Stimulated activated CD8-positive, alpha-beta memory T cell treated with anti-CD3 and anti-CD28 coated beads, Interleukin-15, amount 100 ng/mL, for 1 hour (primary cell): ENCODE measurements around the gene LRRC28.

Experiments used
- DNase-seq: peaks from one replicate; pipeline ENCODE4 v3.0.0-alpha.2; 2020; ENCODE audit warnings: low read depth

LRRC28 gene

DNA sequence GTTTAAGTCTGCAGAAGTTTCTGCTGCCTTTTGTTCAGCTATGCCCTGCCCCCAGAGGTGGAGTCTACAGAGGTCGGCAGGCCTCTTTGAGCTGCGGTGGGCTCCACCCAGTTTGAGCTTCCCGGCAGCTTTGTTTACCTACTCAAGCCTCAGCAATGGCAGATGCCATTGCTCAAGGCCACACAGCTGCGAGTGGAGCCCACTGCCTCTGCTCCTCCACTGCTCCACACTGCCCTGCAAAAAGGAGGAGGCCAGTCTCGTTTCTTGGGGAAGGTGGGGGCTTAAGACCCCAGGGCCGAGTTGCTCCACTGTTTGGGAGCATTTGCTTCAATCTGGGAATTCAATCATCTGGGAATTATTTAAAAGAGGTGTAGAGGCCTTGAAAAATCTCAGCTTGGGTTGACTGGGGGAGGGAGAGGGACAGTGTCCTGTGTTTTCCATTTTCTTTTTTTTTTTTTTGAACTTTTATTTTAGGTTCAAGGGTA, 169.9 kb downstream of the LRRC28 start:
- DNase-seq, result no peak

DNA sequence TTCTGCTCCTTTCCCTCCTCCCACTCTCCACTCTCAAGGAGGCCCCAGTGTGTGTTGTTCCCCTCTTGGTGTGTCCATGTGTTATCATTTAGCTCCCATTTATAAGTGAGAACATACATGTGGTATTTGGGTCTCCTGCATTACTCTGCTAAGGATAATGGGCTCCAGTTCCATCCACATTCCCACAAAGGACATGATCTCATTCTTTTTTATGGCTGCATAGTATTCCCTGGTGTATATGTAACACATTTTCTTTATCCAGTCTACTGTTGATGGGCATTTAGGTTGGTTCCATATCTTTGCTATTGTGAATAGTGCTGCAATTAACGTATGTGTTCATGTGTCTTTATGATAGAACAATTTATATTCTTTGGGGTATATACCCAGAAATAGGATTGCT, 170.5 kb downstream of the LRRC28 start:
- no peak for DNase-seq

DNA sequence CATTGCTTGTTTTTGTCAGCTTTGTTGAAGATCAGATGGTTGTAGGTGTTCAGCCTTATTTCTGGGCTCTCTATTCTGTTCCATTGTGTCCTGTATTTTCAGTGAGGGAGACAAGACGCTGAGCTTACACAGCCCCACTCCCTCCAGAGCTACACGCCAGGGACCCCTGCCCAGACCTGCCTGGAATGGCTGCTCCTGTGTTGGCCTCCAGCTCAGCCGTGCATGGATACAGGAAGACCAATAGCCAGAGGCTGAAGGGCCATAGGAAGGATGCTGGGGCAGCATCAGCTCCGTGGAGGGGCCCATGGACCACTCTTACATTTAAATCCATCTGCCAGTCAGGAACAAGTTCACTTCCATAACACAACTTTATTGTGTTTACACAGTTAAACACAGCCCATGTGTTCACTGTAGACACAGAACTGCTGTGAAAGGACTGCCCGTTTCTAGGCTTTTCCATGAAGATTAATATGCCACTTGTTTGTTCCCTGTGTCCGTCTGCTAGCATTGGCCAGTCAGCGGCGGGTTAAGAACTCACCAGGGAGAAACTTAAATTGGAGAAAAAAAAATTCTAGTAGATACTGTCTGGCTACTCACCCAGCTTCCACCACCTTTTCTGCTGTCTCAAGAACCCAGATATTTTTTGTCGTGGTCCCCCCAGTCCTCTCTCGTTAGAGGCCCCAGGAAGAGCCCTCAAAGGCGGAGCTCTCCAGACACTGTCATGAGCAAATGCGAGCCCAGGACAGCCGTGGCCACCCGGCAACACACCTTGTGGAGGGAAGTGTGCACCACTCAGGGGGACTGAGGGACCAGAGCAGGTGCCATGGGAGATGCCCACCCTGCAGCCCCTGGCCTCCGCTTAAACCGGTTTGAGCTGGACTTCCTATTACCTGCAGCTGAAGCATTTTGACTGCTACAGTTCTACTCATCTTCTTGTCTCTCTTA, 172.2 kb downstream of the LRRC28 start:
- no peak for DNase-seq

DNA sequence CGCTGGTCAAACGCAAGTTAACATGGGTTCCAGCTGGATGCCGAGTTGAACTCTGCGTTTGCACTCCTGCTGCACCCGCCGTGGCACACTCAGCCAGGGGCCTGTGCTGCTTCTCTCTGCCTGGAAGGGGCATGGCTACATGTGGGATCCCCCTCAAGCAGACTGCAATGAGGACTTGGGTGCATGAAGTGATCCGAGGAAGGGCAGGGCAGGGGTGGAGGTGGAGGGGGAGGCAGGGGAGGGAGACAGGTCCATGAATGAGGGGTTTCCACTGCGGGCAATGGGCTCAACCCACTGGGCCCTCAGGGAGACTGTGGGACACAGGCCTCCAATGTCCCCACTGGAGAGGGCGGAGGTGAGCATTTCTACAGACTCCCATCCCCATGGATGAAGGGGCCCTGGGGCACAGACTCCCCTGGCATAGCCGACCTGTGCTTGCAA, 172.9 kb downstream of the LRRC28 start:
- DNase-seq, result no peak

DNA sequence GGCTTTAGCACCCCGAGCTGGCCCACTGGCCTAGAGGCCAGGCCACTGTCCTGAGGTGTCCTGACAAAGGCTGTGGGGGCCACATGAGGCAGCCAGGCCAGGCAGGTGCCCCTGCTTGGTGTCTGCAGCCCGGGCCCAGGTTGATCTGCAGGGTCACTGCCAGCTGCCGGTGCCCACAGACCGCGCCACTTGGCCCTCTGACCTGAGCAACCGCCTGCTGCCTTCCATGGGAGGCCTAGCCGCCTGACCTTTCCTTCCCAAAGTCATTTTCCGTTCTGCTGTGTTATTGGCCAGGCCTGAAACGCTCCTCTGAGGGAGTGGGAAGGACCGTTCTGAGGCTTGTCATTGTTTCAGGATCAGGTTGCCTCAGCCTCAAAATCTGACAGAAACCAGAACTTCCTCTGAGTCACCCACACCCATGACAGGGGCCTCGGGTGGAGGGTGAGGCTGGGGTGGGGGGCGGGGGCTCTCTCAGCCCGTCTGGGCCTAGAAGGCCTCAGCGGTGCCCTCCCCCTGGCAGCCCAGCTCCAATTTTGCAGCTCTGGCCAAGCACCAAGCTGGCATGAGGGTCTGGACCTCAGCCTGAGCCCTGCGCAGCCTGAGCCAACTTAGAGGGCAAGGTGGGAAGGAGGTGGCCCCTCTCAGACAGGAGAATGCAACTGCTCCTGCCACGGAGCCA, 173.8 kb downstream of the LRRC28 start:
- peak; percentile 14 for DNase-seq

DNA sequence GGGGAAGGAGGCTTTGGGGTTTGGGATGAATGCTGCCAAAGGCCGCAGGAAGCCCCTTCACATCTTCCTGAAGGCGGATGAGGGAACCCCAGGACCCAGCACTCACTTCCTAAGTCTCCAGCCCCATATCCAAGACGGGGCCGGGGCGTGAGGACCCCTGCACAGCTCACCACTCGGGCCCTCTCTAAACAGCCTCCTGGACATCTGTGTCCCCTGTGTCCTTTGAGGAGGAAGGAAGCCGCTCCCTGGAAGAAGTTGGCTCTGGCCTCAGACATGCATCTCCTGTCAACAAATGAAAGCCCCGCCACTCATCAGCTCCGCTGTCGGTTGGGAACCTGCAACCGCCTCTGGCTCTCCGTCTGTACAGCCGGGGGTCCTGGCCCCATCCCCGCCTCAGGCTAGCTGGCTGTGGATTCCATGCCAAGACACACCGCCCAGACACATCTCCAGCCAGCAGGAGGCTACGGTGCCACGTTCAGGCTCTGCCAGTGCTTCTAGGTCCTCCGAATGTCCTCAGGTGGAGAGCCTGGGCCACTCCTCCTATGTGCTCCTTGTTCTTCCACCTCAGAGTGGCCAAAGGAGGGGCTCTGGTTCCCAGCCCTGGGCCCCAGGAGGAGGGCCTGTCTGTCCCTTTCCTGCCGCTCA, 174.5 kb downstream of the LRRC28 start:
- DNase-seq, result no peak

DNA sequence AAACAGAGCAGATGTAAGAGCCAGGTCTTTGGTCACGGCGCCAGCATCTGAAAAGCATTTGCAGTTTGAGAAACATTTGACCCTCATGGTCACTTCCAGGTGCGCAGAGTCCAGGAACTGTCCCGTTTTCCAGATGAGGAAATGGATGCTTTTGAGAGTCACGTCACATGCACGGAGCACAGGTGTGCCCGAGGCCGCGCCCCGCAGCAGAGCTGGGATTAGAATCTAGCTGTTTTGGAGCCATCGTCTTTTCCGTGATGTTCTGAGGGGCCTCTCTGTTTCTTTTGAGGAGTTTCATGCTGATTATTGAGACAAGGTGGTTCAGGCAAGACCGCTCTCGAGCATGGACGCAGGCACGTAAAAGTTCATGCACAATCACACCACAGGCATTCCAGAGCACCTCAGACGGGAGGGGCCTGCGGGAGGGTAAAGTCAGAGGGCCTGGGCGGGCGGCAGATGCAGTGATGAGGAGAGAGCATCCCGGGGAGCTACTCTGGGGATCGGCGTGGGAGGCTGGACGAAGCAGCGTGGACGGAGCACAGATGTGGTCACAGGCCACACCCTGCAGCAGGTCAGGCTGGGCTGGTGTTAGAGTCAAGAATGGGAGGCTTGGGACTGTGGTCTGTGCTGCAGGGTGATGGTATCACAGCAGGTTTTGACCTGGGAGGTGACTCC, 175.3 kb downstream of the LRRC28 start:
- no peak for DNase-seq

DNA sequence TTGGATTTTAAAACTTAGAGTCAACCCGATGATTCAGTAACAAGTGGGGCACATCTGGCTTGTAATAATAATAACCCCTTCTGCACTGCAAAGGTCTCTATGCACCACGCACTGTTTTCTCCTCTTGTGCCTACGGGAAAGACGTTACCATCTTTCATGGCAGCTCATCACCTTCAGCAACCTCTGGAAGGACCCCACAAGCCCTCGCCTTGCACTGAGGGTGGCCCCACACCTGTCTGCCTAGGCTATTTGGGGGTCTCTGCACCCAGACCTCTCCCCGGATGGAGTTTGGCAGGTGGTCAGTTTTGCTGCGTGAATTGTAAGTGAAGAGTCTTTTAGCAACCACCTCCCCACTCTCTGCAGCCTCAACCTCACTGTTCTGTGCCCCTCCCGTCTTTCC, 175.9 kb downstream of the LRRC28 start:
- DNase-seq, result no peak

DNA sequence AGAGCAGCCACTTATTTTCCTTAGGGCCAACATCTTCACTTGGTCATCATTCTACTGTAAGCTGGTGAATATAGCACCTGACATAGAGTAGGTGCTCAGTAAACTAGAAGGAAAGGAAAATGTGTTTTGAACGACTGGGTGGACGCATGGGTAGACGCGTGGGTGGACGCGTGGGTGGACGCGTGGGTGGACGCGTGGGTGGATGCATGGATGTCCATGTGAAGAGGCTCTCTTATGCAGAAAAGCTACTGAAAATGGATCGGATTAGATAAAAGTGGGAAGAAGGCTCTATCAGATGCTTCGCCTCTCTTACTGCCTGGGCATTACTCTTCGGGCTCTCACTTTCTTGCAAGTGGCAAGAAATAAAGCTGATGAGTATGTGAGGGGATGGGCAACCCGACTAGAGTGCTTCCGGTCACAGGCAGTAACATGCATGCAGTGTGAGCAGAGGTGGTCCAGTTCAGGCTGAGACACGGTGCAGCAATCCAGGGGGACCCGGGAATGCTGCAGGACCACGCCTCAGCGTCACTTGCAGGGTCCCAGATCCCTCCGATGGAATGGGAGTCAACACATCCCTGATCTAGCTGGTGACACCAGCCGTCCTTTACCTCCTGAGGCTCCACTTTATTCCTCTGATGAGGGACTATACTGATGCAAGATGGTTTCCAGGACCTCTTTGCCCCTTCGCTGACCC, 176.5 kb downstream of the LRRC28 start:
- DNase-seq, result no peak

DNA sequence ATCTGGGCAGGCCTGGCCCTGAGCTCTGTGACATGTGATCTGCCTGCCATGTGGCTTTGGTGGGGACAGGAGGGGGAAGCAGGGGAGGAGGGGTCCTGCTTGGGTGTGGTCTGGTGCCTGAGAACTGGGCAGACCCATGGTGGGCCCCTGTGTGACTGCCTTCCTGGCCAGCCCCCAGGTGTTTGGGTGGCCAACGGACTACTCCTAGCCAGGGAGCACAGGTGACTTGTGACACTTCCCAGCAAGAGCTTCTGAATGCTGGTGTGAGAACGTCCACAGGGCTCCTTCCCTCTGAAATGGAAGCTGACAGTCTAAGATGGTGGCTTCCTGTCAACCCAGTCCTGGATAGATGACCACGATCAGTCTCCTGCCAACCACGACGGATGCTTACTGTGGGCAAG, 178.4 kb downstream of the LRRC28 start:
- no peak for DNase-seq

DNA sequence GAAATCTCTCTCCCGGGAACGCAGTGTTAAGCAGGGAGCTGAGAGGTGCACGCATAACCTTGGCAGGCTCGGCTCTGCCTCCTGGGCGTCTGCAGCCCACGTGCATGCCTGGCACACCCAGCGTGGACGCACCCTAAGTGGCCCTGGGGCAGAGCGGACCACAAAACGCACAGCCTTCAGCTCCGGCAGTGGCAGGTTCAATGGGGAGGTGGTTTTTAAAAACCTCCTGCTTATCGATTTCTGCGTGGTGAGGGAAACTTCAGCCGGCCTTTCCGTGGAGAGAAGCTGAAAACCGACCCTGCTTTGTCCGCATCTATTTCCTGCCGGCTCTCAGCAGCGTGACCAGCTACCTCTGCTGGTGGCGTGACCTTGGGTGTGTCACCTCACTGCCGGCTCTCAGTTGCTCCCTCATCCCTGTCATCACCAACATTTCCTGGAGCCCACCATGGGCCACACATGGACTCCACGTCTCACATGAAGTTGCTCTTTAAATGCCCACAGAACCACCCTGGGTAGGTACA, 179.7 kb downstream of the LRRC28 start:
- DNase-seq, result no peak

DNA sequence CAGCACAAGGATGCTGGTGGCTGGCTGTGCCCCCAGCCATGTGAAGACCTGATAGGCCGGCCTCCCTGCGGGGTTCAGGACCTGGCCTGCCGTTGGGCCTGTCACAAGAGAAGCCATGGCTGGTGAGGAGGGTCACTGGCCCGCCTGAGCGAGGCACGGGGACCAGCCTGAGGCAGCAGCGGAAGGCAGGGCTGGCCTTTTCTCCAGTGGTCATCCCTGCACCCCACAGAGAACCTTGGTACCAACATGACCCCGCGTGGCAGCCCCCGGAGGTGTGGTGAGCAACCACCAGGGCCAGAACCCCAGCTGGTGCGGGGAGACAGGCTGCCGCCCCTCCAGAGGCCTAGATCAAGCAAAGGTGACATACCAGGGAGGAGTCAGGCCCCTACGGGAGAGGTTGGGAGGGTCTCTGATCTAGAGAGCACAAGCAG, 180.4 kb downstream of the LRRC28 start:
- no peak for DNase-seq

DNA sequence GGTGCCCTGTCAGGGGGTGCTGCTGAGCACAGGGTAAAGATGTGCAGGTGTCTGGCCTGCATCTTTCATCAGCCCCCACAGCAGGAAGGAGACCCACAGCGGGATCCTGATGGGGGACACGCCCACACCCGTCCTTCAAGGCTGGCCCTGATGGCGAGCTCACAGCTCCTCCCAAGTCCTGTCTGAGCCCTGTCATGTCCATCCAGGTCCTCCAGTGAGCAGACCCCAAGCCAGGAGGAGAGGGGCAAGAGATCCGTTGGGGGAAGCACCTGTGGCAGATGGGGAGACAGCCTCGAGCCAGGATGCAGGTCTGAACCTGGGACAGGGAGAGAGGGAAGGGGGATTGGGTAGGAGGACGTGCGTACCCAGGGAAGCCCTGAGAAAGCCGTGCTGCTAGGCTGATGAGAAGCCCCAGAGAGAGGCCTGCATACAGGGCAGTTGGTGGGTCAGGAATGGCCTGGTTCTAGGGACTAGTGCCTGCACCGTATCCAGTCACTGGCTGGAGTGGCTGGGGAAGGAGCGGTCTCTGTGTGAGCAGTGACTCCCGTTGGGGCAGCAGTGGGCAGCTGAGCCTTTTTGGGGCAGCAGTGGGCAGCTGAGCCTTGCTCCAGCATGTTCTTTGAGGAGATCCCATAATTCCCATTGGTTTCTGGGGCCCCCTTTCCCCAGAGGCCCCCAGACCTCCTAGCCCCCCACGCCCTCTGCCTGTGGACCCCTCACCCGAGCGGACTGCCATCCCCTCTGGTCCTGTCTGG, 181.2 kb downstream of the LRRC28 start:
- no peak for DNase-seq

DNA sequence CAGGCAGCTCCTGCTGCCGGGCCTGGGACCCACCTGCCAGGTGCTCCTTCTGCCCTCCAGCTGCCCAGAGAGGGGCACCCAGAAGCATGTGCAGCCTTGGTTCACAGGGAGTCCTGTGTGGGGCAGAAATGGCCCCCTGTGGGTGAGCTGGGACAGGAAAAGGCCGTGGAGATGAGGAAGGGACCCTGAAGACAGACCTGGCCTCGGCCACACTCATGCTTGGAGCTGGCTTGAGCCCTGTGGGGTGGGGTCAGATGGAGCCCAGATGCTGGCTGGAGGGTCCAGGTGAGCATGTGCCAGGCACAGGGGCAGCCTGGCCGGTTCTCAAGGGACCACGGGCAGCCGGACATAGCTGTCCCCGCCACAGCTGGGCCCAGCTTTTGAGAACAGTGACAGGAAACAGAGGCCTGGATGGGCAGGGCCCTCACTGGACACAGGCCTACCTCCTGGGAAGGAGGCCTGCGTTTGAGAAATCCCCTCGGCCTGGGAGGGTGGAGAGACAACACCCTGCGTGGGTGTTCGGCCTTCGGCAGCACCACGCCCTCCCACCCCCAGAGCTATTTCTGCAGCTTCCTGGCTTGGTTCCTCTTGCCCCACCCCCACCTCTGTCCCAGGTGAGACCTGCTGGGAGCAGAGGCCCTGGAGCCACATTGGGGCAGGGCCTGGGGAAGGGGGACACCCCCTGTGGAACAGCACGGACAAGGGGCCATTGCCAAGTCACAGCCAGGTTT, 181.9 kb downstream of the LRRC28 start:
- DNase-seq, result no peak

DNA sequence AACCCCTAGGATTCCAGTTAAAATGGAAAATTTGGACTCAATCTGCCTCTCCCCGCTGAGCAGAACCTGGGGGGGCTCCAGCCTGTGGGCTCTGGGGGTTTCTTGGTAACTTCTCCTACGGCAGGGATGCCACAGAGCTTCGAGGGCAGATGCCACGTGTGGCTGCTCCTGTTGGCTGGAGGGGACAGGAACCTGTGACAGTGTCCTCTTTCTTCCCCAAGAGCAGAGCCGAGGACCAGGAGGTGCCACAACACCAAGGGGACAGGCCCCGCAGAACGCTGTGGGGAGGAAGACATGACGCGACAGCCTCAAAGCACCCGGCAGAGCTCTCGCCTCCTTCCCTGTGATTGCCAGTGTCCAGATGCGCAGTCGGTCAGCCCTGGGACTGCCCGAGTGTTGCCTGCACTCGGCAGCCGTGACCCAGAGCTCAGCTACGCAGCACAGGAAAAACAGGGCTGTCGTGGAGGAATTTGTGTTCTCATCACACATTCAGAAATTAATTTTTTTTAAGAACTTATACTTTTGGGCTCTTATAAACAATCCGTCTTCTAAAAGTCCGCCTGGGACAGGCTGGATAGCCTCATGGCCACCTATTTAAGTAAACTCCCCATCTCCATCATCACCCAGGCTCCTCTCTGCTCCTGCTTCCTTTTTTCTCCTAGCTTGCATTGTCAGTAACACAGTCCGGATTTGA, 182.6 kb downstream of the LRRC28 start:
- DNase-seq, result no peak

DNA sequence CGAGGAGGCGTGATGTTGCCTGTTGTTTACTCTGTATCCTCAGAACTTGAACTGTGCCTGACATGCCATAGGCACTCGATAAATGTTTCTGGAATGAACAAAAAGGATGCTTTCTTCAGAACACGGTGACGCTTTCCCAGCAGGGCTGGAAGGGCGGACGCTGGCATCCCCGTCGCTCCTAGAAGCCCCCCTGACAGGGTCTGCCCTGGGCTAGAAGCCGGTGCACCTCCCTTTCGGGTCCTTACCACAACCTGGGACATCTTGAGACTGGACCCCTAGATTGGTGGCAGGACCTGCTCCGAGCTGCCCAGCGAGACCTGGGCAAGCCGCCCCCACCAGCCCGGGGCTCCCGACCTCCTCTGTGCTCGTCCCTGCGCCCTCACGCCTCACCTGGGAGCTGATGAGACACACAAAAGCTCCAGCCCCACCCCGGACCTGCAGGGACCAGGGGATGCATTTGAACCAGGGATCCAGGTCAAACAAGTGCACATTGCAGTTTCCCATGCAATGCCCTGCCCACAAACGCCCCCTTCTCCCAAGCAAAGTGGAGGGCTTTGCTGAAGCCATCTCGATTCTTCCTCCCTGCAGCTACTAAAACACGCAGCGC, 183.3 kb downstream of the LRRC28 start:
- no peak for DNase-seq

DNA sequence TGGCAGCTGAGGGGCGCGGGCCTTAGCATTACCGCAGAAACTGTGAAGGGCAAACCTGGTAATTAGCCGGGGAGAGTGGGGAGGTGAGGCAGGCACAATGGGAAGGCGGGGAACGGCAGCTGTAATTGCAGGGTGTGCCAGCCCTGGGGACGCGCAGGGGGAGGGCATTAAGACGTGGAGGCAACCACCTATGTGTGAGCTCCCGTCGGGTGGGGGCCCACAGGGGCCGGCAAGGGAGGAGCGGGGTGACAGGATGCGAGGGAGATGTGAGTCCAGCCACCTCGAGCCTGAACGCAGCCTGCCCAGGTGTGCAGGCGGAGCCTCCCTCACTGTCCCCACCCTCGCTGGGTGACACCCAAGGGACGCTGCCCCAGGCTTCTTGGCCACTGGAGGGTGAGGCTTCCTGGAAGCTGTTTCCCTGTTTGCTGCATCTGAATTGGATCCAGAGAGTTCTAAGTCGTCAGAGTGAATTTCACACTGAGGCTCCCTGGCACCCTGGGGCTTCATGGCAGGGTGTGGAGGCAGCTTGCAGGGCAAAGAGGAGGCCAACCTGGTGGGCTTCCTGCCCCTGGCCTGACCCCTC, 183.9 kb downstream of the LRRC28 start:
- no peak for DNase-seq

DNA sequence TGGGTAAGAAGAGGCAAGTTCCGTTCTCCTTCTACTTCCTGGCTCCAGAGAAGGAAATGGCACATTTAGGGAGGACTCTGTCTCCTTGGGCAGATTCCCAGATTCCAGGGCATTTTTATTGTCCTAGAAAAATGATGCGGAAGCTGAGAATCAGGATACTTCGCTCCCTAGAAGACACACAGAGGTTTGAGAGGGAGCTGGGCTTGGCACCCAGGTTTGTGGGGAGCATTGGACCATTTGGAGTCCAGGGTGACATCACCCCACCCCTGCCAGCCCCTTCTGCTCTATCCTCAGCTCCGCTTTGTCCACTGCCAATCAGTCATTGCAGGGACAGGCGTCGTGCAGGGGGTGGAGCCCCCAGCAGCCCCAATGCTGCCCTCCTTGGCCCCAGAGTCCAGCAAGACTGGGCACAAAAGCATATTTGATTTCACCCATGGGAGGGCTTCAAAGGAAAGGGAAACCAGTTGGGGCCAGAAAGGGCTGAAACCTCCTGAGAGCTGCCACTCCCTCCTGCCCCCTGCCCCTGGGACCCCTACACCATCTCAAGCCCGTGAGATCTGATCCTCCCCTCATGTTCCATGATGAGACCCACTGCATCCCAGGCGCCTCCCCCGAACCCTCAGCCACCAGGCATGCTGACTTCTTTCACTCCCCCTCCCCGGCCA, 184.7 kb downstream of the LRRC28 start:
- DNase-seq, result no peak
